Measurements from ENCODE around the gene DEAF1.

Gene DEAF1

GRCh38 chr11:620935-621814 is 73.8 kb downstream of the DEAF1 start:
- peak; percentile 20 for DNase-seq

GRCh38 chr11:620201-620600 is 74.8 kb downstream of the DEAF1 start:
- no peak for DNase-seq

- peak; percentile 19 for DNase-seq
Observed at GRCh38 chr11:619628-620050, 75.4 kb downstream of the DEAF1 start.

- peak; percentile 27 for DNase-seq
Observed at GRCh38 chr11:618856-619627, 76.0 kb downstream of the DEAF1 start.

- peak; percentile 32 for DNase-seq
Observed at GRCh38 chr11:617912-618682, 76.9 kb downstream of the DEAF1 start.

GRCh38 chr11:617199-617911 is 77.7 kb downstream of the DEAF1 start:
- DNase-seq: peak; percentile 31

- peak; percentile 57 for DNase-seq
Observed at GRCh38 chr11:616320-617198, 78.5 kb downstream of the DEAF1 start.

- peak; percentile 96 for DNase-seq
Observed at GRCh38 chr11:615504-616319, 79.3 kb downstream of the DEAF1 start, which contains the start of gene IRF7. TSS of gene IRF7 (minus strand) at chr11:615950. CDS start at chr11:615364, 586 bp downstream.

GRCh38 chr11:614623-615503 is 80.2 kb downstream of the DEAF1 start:
- peak; percentile 45 for DNase-seq

- DNase-seq: no peak
Observed at GRCh38 chr11:614021-614622, 80.9 kb downstream of the DEAF1 start.

GRCh38 chr11:613369-613968 is 81.6 kb downstream of the DEAF1 start:
- peak; percentile 82 for DNase-seq

- DNase-seq: no peak
Observed at GRCh38 chr11:612961-613300, 82.1 kb downstream of the DEAF1 start.

GRCh38 chr11:612201-612960 is 82.6 kb downstream of the DEAF1 start:
- peak; percentile 75 for DNase-seq

- DNase-seq: no peak
Observed at GRCh38 chr11:611001-611996, 83.7 kb downstream of the DEAF1 start.

GRCh38 chr11:610146-610801 is 84.7 kb downstream of the DEAF1 start:
- DNase-seq: no peak

GRCh38 chr11:609341-609811 is 85.6 kb downstream of the DEAF1 start:
- no peak for DNase-seq

All from femur (tissue), 1 donor.